Dermis microvascular lymphatic vessel endothelial cell (primary cell): Measurements from ENCODE around the gene NUP210L. TPM values are rescaled to one million over a fixed set of nuclear protein-coding genes. Genes with fewer than 3 reads are reported as not detected.
A peak's percentile ranks its signal among the peaks of the same experiment; 100 is the strongest.
"Not testable (repeated sequence)": the region's sequence is repeated elsewhere in the genome, so short reads cannot be mapped to it uniquely, and the experiment has no call there.

Experiments
- DNase-seq, 2 donors: peaks; one replicate each; pipeline versions ENCODE4 v3.0.0 to v3.0.0-alpha.2; 2010; ENCODE audit warnings: low read depth in 2 of 2
- total RNA-seq: library from RNA; depleted of rRNA; stranded (reverse); fragments of >200 nt; gene quantifications from 2 replicates; pipeline ENCODE4 v1.2.1, GENCODE V29; 2014

Gene NUP210L
- total RNA-seq, 1 donor from 2014 or later, result under 0.01 TPM

DNA sequence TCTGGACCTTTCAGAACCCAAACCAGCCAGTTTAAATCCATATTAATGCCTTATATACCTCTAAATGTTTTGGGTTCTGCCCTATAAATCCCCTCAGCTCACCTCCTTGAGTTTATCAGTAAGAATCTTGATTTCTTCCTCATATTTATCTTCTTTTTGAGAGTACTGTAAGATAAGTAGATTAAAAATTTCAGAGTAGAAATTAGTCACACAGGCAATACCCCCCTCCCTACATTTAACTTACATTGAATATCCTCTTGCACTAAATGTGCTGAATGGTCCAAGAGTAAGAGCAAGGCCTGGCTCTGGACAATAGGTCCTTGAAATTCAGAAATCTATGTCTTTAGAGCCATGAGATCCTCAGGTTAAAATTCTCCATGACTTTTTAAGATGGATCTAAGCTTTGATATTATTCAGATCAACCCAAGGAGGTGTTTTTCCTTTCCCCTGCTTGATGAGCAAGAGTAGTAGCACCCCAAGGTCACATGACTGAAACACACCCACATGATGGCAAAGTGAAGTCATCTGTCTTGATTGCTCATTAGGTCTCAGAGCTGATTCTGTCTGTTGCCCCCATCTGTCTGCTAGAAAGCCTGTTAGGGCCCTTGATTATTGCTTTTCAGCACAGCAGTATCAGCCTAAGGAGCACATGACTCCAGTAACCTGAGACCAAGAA is 15.8 kb upstream of the NUP210L start:
- DNase-seq, result no peak

DNA sequence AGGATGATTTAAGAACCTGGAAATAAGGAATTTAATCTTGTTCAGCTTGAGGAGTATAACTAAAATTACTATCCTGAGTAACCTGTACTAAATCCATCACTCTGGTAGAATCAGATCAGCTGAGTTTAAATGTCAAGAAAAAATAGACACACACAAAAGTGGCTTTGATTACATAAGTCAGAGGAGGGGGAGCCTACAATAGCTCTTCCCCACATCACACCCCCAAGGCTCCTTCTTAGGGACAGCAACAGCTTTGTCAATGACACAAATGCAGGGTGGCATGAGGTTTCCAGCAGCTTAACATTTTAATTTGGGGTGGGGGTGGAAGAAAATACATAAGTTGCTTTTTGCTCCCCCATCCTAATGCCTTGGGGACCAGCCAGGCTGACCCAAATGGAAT is 12.6 kb upstream of the NUP210L start:
- no peak for DNase-seq

DNA sequence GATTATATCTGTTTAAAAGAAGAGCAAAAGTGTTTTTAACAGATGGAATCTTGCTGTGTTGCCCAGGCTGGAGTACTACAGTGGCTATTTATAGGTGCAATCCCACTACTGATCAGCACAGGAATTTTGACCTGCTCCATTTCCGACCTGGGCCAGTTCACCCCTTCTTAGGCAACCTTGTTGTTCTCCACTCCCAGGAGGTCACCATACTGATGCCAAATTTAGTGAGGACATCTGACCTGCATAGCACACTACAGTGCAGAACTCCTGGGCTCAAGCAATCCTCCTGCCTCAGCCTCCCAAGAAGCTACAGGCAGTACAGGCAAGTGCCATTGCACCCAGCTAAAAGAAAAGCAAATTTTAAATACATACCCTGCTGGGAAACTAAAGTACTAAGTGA is 11.3 kb upstream of the NUP210L start:
- no peak for DNase-seq

DNA sequence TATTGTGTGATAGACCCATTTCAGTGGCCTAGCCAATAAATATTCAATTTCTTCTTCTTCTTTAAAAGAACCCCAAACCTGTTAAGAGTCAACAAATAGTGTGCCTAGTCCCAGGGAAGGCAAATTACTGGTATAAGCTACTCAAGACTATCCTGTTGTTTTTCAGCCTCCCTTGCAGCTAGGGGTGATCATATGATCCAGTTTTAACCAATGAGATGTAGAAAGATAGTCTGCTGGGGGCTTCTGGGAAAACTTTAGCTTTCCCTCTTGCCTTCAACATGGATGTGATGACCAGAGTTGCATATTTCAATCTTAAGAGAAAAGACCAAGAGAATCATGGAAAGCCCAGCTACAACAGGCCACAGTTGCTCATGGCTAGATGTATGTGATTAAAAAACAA is 4.7 kb upstream of the NUP210L start:
- no peak for DNase-seq

DNA sequence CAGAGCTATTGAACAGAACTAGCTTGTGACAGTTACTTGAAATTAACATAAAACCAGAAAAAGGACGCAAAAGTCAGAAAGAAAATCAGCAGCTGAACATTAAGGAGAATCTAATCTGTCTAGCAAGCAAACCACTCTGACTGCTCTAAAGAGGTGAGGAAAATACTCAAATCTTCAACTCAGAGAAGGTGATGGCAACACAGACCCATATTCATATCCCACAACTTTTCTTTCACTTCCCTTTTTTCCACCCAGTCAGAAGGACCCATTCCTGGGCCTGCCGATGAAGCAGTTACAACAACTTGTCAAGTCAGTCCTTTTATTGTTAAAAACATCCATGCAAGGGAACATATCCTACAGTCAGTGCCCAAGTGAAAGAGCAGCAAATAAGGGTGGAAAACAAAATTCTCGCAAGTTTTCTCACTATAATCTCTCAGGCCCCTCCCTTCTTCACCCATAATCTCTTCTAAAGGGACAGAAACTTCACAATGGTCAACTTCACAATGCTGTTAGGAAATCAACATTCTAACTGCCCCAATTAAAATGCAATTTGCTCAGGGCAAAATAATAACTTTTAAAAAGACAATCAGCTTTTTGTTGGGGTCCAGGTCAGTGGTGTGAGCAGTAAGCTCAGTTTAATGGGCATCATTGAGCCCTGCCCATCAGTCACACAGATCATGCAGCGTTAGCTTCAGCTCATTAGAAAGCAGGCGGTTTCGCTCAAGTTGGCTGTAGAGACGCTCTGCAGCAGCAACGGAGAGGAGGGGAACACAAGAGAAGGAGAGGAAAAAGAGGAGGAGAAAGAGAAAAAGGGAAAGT is 3.6 kb upstream of the NUP210L start:
- DNase-seq, result no peak

DNA sequence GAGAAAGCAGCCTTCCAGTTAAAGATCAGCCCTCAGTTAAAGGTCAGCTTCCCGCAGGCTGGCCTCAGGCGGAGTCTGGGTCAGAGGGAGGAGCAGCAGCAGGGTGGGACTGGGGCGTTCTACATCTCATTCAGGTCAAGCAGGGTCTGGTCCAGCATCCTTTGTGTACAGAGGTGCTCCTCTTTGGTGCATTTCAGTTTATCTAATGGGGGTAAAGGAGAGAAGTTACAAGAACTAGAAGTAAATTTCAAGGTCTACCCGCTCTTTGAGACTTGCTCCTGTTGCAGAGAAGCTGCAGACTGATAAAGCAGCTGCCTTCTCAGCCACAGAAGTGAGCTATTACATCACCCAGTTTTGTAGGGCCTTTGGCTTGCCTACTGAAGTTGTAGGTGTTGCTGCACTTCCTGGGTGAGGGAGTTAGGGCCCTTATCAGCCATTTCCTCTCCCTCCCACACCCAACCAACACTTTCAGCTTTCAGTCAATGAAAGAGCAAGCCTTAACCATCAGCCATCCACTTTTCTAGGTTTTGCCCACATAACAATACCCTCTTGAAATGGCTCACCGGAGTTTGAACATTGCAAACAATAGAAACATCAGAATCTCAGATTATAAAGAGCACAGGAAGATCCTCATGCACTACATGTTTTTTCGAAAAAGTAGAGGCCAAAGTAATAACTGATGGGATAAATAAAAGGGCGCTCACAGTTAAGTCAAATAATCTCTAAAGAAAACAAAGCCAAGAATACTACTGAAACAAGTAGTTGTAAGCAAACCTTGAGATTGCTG is 2.8 kb upstream of the NUP210L start:
- no peak for DNase-seq

DNA sequence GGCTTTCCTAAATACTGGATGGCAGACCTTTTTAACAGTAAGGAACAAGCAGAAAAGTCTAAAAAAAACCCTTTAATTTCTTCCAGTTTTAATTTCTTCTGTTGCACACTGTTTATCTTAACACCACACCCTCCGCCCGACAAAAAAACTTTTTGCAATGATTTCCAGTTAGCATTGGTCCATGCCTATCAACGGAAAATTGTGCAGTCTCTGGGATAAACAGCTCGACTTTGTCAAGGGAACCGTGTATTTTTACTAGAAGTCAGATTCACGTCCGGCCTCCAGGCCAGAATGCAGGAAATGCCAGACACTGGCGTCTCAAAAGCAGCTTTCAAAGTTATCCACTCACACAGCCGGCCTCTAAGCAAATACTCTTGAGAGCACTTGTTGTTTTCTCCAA is 378 bp upstream of the NUP210L start:
- peak; percentile 89 to 94 for DNase-seq

DNA sequence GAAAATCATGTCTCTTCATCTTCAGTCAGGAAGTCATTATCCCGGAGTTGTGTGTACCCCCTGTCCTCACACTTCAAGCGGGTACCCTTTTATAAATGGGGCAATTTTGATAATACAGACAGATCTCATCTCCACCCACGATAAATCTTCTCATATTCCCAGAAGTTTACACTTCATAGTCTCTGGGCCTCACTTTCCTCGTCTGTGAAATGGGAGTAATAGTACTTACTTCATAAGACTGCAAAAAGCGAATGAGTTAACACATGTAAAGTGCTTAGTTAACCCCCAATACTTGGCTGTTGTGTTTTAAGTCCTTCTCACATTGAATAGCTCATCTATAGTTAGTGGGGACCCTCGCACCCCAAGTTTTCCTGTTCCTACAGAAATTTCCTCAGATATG is 820 bp downstream of the NUP210L start:
- DNase-seq, result no peak

DNA sequence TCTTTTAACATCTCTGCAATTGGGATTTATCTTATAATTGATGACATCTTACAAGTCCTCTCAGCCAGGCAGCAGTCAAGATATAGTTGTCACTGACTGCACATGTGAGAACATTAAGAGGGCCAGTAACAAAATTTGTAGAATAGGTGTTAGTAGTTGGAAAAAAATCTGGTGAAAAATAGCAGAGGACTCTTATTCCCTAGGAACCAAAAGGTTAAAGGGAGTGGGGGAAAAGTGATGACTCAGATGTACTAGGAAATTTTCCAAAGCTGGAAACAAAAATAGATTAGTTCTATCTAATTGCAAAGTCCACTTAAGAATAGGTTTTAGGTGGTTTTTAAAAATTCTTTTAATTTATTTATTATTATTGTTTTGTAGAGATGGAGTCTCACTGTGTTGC is 3.6 kb downstream of the NUP210L start:
- peak in 1 of 2 donors; percentile 37 for DNase-seq

DNA sequence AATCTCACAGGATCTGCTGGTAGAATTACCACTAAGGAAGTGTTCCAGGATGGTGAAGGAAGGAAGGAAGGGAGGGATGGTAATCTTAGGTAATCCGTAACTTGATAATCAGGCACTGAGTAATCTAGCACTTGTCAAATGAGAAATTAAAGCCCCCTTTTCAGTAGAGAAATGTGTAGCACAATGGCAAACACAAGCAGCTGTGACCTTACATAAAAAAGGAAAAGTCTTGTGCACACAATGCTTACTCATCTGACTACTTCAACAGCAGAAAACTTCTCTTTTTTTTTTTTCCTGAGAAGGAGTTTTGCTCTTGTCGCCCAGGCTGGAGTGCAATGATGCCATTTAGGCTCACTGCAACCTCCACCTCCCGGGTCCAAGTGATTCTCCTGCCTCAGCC is 6.1 kb downstream of the NUP210L start:
- peak in 1 of 2 donors; percentile 35 for DNase-seq

DNA sequence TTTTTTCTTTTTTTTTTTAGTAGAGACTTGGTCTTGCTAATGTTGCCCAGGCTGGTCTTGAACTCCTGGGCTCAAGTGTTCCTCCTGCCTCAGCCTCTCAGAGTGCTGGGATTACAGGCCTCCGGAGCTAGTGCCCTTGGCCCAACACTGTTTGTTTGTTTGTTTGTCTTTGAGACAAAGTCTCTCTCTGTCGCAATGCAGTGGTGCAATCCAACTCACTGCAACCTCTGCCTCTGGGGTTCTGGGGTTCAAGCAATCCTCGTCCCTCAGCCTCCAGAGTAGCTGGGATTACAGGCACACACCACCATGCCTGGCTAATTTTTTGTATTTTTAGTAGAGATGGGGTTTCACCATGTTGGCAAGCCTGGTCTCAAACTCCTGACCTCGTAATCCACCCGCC is 7.4 kb downstream of the NUP210L start:
- DNase-seq, result not testable (repeated sequence)

DNA sequence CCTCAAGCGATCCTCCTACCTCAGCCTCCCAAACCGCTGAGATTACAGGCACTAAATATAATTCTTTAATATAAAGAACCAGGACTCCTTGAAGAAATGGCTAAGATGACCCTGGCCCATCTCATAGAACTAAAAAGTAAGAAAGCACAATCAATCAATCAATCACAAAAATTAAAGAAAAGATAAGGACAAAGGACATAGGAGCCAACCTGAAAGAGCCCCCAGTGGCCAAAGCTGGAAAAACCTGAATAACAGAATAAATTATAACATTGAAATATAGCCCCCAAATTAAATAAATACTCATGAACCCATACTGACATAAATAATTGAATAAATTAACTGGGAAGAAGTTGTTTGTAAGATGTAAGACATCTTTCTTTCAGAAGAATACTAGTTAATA is 8.9 kb downstream of the NUP210L start:
- no peak for DNase-seq

DNA sequence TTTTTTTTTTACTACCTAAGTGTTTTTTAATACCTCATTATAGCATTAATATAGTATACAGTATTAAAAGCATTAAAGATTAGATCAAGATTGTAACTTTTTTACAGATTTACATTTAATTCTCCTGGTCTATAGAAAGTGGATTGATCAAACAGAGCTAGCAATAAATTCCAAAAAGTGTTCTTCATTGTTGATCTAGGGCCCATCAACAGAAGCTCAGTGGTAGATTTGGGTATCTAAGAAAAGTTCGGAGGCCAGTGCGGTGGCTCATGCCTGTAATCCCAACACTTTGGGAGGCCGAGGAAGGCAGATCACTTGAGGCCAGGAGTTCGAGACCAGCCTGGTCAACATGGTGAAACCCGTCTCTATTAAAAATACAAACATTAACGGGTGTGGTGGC is 12.5 kb downstream of the NUP210L start:
- no peak for DNase-seq

DNA sequence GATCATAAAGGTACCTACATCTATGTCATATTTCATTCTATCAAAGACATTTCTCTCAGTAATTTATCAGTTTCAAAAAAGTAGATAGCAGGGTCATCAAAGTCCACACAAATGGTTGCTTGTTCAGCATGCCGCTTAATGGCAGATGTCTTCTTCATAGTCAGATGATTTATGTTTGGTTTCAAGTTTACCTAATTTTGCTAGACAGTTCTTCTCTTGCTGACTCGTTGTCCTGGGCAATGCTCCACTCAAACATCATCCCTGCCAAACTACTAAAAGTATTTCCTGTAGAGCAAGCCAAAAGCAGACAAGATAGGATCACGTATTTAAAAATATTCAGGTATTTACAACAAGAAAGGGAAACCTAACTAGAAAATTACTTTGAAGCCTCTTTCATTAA is 13.6 kb downstream of the NUP210L start:
- peak; percentile 51 to 74 for DNase-seq

DNA sequence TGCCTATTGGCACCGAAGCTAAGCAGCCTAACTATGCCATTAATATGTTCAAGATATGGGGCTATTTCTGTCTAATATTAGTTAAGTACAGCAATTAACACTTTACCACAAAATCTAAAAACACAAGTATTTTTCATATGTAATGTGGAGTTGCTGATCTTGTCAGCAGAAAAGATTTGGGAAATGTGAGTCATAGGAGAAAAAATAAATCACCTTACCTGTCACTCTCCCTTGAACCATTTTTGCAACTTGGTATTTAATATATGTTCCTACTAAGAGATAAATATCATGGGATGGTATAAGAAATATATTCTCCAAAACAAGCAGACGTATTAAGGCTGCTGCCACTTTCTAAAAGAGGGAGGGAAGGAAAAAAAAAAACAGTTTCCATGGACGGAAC is 17.0 kb downstream of the NUP210L start:
- no peak for DNase-seq

DNA sequence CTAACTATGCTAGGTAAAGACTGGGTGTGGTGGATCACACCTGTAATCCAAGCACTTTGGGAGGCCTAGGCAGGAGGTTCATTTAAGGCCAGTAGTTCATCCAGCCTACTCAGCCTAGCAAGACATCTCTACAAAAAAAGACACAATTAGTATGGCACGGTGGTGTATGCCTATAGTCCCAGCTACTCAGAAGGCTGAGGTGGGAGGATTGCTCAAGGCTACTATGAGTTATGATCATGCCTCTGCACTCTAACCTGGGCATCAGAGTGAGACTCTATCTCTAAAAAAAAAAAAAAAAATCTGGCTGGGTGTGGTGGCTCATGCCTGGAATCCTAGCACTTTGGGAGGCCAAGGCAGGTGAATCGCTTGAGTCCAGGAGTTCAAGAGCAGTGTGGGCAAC is 21.6 kb downstream of the NUP210L start:
- no peak for DNase-seq

DNA sequence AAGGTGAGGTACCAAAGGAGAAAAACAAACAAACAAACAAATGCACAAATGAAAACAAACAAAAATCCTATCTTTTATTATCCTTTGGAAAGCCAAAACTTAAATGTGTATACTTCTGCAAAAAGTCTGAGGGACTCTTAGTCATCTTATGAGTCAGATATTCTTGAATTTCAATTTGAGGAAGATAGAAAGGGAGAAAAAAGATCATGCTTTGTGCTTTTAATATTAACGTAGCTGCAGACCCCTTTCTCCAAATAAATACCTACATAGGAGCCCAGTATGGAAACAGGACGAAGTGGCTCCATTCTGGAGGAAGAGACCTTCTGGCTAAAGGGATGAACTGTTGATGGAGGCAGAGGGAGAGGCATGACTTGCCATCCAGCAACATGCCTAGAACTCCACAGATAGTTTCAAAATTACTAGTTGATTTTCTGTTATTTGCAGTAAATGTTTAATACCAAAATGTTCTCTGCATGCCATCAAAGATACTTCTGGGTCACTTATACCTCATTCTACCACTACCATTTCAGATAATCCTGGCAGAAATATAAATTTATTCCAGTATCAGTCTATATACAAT is 25.4 kb downstream of the NUP210L start:
- DNase-seq, result no peak

DNA sequence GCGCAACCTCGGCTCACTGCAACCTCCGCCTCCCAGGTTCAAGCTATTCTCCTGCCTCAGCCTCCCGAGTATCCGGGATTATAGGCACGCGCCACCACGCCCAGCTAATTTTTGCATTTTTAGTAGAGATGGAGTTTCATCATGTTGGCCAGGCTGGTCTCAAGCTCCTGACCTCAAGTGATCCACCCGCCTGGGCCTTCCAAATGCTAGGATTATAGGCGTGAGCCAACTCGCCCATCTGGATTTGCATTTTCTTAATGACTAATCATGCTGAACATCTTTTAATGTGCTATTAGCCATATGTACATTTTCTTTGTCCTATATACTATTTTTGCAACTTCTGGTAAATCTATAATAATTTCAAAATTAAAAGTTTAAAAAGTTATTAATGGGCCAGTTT is 31.7 kb downstream of the NUP210L start:
- not testable (repeated sequence) for DNase-seq

DNA sequence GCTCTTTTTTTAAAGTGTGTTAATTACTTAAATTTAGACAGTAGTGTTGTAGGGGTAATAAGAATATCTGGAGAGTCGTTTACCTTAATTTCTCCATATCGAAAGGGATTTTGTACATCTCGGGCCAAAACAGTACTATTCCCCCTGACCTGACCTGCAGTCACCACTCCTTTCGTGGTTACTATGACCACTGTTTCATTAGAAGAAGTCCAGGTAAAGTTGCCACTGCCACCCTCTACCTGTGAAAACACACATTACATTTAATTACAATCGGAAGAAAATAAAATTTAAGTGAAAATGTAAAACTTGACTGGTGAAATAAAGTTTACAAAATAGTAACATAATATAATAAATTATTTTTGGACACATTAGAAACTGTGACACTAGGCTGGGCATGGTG is 37.2 kb downstream of the NUP210L start:
- DNase-seq, result no peak

DNA sequence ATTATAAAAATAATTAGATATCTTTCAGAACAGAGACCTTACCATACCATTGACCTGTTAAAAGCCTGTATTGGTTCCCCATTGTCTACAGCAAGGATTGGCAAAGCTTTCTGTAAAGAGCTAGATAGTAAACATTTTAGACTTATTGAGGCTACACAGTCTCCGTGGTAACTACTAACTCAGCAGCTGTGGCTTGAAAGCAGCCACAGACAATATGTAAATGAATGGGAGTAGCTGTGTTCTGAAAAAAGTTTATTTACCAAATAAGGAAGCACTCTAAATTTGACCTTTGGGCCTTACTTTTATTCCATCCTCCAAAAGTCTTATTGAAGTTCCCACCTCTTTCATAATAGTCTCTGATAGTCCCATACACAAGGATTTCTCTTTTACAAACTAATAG is 39.7 kb downstream of the NUP210L start:
- DNase-seq, result no peak

DNA sequence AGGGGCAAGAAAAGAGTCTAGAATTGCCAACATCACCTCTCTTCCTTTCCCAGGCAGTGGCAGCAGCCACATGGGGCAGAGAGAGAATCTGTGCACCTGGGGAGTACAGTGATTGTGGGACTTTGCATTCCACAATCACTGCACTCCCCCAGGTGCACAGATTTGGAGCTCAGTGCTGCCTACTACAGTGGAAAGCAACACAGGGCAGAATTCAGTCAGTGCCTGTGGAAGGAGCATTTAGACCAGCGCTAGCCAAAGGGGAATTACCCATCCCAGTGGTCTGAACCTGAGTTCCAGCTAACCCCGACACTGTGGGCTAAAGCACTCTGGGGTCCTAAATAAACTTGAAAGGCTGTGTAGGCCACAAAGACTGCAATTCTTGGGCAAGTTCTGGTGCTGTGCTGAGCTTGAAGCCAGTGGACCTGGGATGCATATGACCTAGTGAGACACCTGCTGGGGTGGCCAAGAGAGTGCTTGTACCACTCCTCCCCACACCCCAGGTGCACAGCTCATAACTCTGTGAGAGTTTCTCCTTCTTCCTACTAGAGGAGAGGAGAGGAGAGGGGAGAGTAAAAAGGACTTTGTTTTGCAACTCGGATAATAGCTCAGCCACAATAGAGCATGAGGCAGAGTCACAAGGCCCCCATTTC is 50.3 kb downstream of the NUP210L start:
- no peak for DNase-seq

DNA sequence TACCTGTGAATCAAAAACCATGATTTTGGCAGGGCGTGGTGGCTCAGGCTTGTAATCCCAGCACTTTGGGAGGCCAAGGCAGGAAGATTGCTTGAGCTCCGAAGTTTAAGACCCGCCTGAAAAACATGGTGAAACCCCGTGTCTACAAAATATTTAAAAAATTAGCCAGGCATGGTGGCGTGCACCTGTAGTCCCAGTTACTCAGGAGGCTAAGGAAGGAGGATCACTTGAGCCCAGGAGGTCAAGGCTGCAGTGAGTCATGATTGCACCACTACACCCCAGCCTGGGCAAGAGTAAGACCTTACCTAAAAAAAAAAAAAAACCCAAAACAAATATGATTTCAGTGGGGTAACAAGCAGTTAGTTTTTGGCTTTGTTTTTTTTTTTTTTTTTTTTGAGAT is 54.7 kb downstream of the NUP210L start:
- not testable (repeated sequence) for DNase-seq
